ENCODE data around the gene C21orf91. TPM values are rescaled to one million over a fixed set of nuclear protein-coding genes. Genes with fewer than 3 reads are reported as not detected.

The C21orf91 gene
- total RNA-seq, 4 donors from 2014 or later: 4.2 to 7.1 (median 5.7) TPM

GRCh38 chr21:17763288-17764037 is 55.7 kb downstream of the C21orf91 start:
- H3K27ac ChIP-seq: no peak overlapping the region
- H3K9me3 ChIP-seq: no peaks in the 10 kb centered on the region
- no peak overlapping the region for H3K4me3 ChIP-seq
- DNase-seq: no peak
- no peaks in the 10 kb centered on the region for H3K36me3 ChIP-seq
- H3K4me1 ChIP-seq: no peaks in the 10 kb centered on the region
- TF ChIP-seq CTCF (IDR thresholded peaks at IDR 0.05): no peak
- TF ChIP-seq POLR2A (IDR thresholded peaks at IDR 0.05): no peak
- no peaks in the 10 kb centered on the region for H3K27me3 ChIP-seq

GRCh38 chr21:17759511-17760178 is 59.5 kb downstream of the C21orf91 start:
- DNase-seq: no peak
- no peak overlapping the region for H3K27ac ChIP-seq

GRCh38 chr21:17758683-17759082 is 60.5 kb downstream of the C21orf91 start:
- Histone ChIP-seq H3K4me3 (no peak overlapping the region), H3K4me1 (no peaks in the 10 kb centered on the region), H3K36me3 (no peaks in the 10 kb centered on the region), H3K9me3 (no peaks in the 10 kb centered on the region), H3K27ac (no peak overlapping the region), H3K27me3 (no peaks in the 10 kb centered on the region)
- no peak for DNase-seq
- TF ChIP-seq CTCF (IDR thresholded peaks at IDR 0.05) (no peak), POLR2A (IDR thresholded peaks at IDR 0.05) (no peak)

More at GRCh38 chr21:17759511-17760178, 59.5 kb downstream of the C21orf91 start:
- TF ChIP-seq POLR2A (IDR thresholded peaks at IDR 0.05): no peak
- no peak for TF ChIP-seq CTCF (IDR thresholded peaks at IDR 0.05)
- no peaks in the 10 kb centered on the region for H3K27me3 ChIP-seq
- no peaks in the 10 kb centered on the region for H3K4me1 ChIP-seq
- H3K4me3 ChIP-seq: no peak overlapping the region
- no peaks in the 10 kb centered on the region for H3K36me3 ChIP-seq
- H3K9me3 ChIP-seq: no peaks in the 10 kb centered on the region

GRCh38 chr21:17757671-17758070 is 61.5 kb downstream of the C21orf91 start:
- Histone ChIP-seq H3K27me3 (no peaks in the 10 kb centered on the region), H3K4me1 (no peaks in the 10 kb centered on the region), H3K27ac (no peak overlapping the region), H3K36me3 (no peaks in the 10 kb centered on the region), H3K4me3 (no peak overlapping the region), H3K9me3 (no peaks in the 10 kb centered on the region)
- no peak for TF ChIP-seq CTCF (IDR thresholded peaks at IDR 0.05)
- no peak for TF ChIP-seq POLR2A (IDR thresholded peaks at IDR 0.05)
- DNase-seq: no peak

- Histone ChIP-seq H3K9me3 (no peaks in the 10 kb centered on the region), H3K27ac (no peak overlapping the region), H3K27me3 (no peaks in the 10 kb centered on the region), H3K4me3 (no peak overlapping the region), H3K4me1 (no peaks in the 10 kb centered on the region), H3K36me3 (no peaks in the 10 kb centered on the region)
- TF ChIP-seq CTCF (IDR thresholded peaks at IDR 0.05) (no peak), POLR2A (IDR thresholded peaks at IDR 0.05) (no peak)
- no peak for DNase-seq
Observed at GRCh38 chr21:17753736-17754135, 65.4 kb downstream of the C21orf91 start.

All from Peyer's patch (tissue), 4 donors.